ENCODE data around the gene USP8. TPM values are rescaled to one million over a fixed set of nuclear protein-coding genes. Genes with fewer than 3 reads are reported as not detected.
"Not testable (repeated sequence)": the region's sequence is repeated elsewhere in the genome, so short reads cannot be mapped to it uniquely, and the experiment has no call there.

The USP8 gene
- total RNA-seq, 1 donor from 2014 or later = 43.7 TPM

DNA sequence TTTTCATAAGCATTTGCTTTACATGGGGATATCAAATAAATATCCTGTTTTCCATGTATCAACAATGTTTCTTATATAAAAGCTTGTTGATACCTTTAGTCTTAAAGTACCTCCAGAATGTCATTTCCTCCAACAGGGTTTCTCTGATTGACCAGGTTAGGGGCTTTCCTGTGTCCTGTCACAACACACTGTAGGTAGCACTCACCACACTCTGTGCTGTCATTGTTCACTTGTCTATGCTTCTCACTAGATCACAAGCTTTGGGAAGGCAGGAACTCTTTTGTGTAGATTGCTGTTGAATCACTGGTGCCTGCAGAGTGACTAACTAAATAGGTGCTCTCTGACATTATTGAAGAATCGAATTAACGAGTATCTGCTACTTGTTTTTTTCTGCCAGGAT is 72.5 kb downstream of the USP8 start:
- peaks cover 34% of the 10 kb centered on the region for H3K36me3 Mint-ChIP-seq (ENCODE audit: low read depth)
- H3K4me1 Mint-ChIP-seq (ENCODE audit: low read depth) = no peaks in the 10 kb centered on the region
- TF ChIP-seq, protein P1, sequence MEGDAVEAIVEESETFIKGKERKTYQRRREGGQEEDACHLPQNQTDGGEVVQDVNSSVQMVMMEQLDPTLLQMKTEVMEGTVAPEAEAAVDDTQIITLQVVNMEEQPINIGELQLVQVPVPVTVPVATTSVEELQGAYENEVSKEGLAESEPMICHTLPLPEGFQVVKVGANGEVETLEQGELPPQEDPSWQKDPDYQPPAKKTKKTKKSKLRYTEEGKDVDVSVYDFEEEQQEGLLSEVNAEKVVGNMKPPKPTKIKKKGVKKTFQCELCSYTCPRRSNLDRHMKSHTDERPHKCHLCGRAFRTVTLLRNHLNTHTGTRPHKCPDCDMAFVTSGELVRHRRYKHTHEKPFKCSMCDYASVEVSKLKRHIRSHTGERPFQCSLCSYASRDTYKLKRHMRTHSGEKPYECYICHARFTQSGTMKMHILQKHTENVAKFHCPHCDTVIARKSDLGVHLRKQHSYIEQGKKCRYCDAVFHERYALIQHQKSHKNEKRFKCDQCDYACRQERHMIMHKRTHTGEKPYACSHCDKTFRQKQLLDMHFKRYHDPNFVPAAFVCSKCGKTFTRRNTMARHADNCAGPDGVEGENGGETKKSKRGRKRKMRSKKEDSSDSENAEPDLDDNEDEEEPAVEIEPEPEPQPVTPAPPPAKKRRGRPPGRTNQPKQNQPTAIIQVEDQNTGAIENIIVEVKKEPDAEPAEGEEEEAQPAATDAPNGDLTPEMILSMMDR (IDR thresholded peaks at IDR 0.05) = no peak
- H3K9me3 Mint-ChIP-seq (ENCODE audit: low read depth) = no peaks in the 10 kb centered on the region
- no peak overlapping the region for H3K27ac Mint-ChIP-seq (ENCODE audit: unreplicated experiment)
- H3K4me3 Mint-ChIP-seq (ENCODE audit: unreplicated experiment) = no peak overlapping the region
- H3K27me3 Mint-ChIP-seq (ENCODE audit: low read depth) = no peaks in the 10 kb centered on the region
- no peak for DNase-seq (ENCODE audit: low spot score)

DNA sequence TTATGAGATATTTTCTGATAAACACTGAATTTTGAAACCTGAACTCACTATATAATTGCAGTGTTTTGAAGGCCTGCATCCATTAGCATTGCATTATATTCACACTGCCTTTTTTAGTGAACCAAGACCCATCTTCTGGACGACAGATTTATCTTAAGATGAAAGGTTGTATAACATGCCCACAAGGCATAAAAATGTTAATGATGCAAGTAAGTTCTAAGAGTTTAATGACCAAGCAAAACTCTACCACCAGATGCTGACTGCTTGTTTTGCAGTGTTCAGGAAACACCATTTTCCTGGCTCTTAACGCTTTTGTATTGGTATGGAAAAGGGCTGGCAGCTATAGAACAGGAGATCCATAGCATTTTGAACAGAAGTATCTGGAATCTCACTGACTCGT is 76.1 kb downstream of the USP8 start:
- DNase-seq (ENCODE audit: low spot score) = no peak
- Mint-ChIP-seq H3K27ac (ENCODE audit: unreplicated experiment) (no peak overlapping the region), H3K4me1 (ENCODE audit: low read depth) (no peaks in the 10 kb centered on the region), H3K36me3 (ENCODE audit: low read depth) (peaks cover 22% of the 10 kb centered on the region), H3K27me3 (ENCODE audit: low read depth) (no peaks in the 10 kb centered on the region), H3K9me3 (ENCODE audit: low read depth) (no peaks in the 10 kb centered on the region), H3K4me3 (ENCODE audit: unreplicated experiment) (no peak overlapping the region)
- TF ChIP-seq, protein P1 (IDR thresholded peaks at IDR 0.05) = no peak

DNA sequence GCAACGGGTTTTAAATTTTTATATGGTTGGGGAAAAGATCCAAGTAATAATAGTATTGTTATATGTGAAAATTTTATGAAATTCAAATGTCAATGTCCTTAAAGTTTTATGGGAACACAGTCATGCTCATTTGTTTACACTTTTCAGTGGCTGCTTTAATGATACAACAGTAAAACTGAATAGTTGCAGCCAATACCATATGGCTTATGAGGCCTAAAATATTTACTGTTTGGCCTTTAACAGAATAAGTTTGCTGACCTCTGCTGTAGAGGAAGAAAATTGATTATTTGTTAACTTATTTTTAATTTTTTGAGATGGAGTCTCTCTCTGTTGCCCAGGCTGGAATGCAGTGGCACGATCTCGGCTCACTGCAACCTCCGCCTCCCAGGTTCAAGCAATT is 77.6 kb downstream of the USP8 start:
- DNase-seq (ENCODE audit: low spot score) = no peak
- Mint-ChIP-seq H3K4me1 (ENCODE audit: low read depth) (no peaks in the 10 kb centered on the region), H3K27ac (ENCODE audit: unreplicated experiment) (no peak overlapping the region), H3K27me3 (ENCODE audit: low read depth) (no peaks in the 10 kb centered on the region), H3K36me3 (ENCODE audit: low read depth) (peaks cover 17% of the 10 kb centered on the region), H3K4me3 (ENCODE audit: unreplicated experiment) (no peak overlapping the region), H3K9me3 (ENCODE audit: low read depth) (no peaks in the 10 kb centered on the region)
- TF ChIP-seq, protein P1 (IDR thresholded peaks at IDR 0.05) = no peak

DNA sequence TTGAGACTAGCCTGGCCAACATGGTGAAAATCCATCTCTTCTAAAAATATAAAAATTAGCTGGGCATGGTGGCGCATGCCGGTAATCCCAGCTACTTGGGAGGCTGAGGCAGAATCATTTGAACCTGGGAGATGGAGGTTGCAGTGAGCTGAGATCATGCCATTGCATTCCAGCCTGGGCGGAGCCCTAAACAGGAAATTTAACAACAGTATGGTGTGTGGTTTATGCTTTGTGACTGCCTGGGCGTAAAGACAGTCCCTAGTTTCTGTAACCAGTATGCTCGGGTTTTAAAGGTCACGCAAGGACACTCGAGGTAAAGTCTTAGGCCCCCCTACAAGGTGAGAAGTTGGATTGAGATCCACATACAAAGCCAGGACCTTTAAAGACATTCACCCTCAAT is 78.9 kb downstream of the USP8 start:
- Mint-ChIP-seq H3K9me3 (ENCODE audit: low read depth) (no peaks in the 10 kb centered on the region), H3K4me1 (ENCODE audit: low read depth) (no peaks in the 10 kb centered on the region), H3K27ac (ENCODE audit: unreplicated experiment) (no peak overlapping the region), H3K27me3 (ENCODE audit: low read depth) (no peaks in the 10 kb centered on the region), H3K4me3 (ENCODE audit: unreplicated experiment) (no peak overlapping the region), H3K36me3 (ENCODE audit: low read depth) (peaks cover 14% of the 10 kb centered on the region)
- no peak for DNase-seq (ENCODE audit: low spot score)
- TF ChIP-seq, protein P1 (IDR thresholded peaks at IDR 0.05) = no peak

DNA sequence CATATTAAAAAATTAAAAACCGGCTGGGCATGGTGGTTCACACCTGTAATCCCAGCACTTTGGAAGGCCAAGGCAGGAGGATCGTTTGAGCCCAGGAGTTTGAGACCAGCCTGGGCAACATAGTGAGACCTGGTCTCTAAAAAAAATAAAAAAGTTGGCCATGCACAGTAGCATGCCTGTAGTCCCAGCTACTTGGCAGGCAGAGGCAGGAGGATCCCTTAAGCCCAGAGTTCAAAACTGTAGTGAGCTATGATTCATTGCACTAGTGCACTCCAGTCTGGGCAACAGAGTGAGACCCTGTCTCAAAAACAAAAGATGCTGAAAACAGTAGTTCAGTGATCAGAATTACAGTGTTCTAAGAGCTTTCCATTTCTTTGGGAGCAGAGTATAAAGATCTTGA is 81.5 kb downstream of the USP8 start:
- H3K27me3 Mint-ChIP-seq (ENCODE audit: low read depth); H3K36me3 Mint-ChIP-seq (ENCODE audit: low read depth); H3K4me1 Mint-ChIP-seq (ENCODE audit: low read depth); H3K9me3 Mint-ChIP-seq (ENCODE audit: low read depth); H3K4me3 Mint-ChIP-seq (ENCODE audit: unreplicated experiment); DNase-seq (ENCODE audit: low spot score); H3K27ac Mint-ChIP-seq (ENCODE audit: unreplicated experiment): not testable (repeated sequence)

DNA sequence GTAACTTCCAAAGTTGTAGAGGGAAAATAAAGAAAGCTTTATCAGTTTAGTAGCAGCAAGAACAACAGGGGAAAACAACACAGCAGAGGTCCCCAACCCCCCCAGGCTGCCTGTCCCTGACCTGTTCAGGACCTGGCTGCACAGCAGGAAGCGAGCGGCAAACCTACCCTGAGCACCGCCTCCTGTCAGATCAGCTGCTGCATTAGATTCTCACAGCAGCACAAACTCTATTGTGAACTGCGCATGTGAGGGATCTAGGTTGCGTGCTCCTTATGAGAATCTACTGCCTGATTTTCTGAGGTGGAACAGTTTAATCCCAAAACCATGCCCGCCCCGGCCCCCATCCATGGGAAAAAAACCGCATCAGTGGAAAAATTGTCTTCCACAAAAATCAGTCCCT is 81.9 kb downstream of the USP8 start:
- Mint-ChIP-seq H3K27ac (ENCODE audit: unreplicated experiment) (no peak overlapping the region), H3K4me1 (ENCODE audit: low read depth) (no peaks in the 10 kb centered on the region), H3K4me3 (ENCODE audit: unreplicated experiment) (no peak overlapping the region), H3K36me3 (ENCODE audit: low read depth) (peaks cover 5% of the 10 kb centered on the region), H3K27me3 (ENCODE audit: low read depth) (no peaks in the 10 kb centered on the region), H3K9me3 (ENCODE audit: low read depth) (peaks cover 2% of the 10 kb centered on the region)
- DNase-seq (ENCODE audit: low spot score) = no peak
- TF ChIP-seq, protein P1 (IDR thresholded peaks at IDR 0.05) = no peak
